HEK293 (cell line): ENCODE results near the gene HSPB6.

Experiments used
- CTCF ChIA-PET: fragments of 350-600 bp; formaldehyde crosslinking; extraction: SDS; loops from one replicate; lab custom pipeline; 2021; ENCODE audit warnings: antibody characterized with exemption; lab: Yijun Ruan, JAX
- POLR2A ChIA-PET: fragments of 300-600 bp; formaldehyde crosslinking; extraction: SDS; loops from one replicate; lab custom pipeline; 2020; ENCODE audit warnings: antibody characterized with exemption, inconsistent platforms; lab: Yijun Ruan, JAX
- H3K27ac ChIP-seq: fragments of 200-500 bp; sonication (Bioruptor generic); 2 replicates; pipeline ENCODE4 v1.5.1; 2014; ENCODE audit warnings: low read depth, low read length, control low read depth, inconsistent platforms; ENCODE audit errors: extremely low read depth
- H3K36me3 ChIP-seq, 2 experiments: fragments of 200-500 bp in 1 of 2; sonication (Bioruptor generic) in 1 of 2; 1 replicate in 1 of 2; 2 replicates in 1 of 2; pipeline ENCODE4 v1.5.1; 2014 to 2017; ENCODE audit warnings: inconsistent platforms in 2 of 2, low read length in 2 of 2; ENCODE audit not compliant: control insufficient read depth in 2 of 2, insufficient read depth in 1 of 2
- H3K4me1 ChIP-seq: fragments of 200-500 bp; sonication (Bioruptor generic); 2 replicates; pipeline ENCODE4 v1.5.1; 2014; ENCODE audit warnings: mild to moderate bottlenecking, low read length, inconsistent platforms; ENCODE audit not compliant: control insufficient read depth, insufficient read depth
- H3K4me3 ChIP-seq: 2 replicates; pipeline ENCODE4 v1.5.1; 2011; ENCODE audit warnings: low read depth, mild to moderate bottlenecking, control low read depth, low read length, moderate library complexity
- H3K9me3 ChIP-seq: fragments of 200-500 bp; sonication (Bioruptor generic); 2 replicates; pipeline ENCODE4 v1.5.1; 2014; ENCODE audit warnings: low read depth, low read length, inconsistent platforms; ENCODE audit not compliant: control insufficient read depth, insufficient read depth
- MYNN ChIP-seq: fragments of 450-650 bp; formaldehyde crosslinking; IDR thresholded peaks from 2 replicates; pipeline ENCODE4 v1.5.1; 2016; ENCODE audit warnings: missing biosample characterization, missing genetic modification characterization, borderline replicate concordance
- PATZ1 ChIP-seq: fragments of 450-650 bp; formaldehyde crosslinking; IDR thresholded peaks from 2 replicates; pipeline ENCODE4 v1.5.1; 2016; ENCODE audit warnings: missing biosample characterization, missing genetic modification characterization
- SP3 ChIP-seq: fragments of 450-650 bp; formaldehyde crosslinking; IDR thresholded peaks from 2 replicates; pipeline ENCODE4 v1.5.1; 2016; ENCODE audit warnings: missing biosample characterization, missing genetic modification characterization
- ZBTB26 ChIP-seq: fragments of 450-650 bp; formaldehyde crosslinking; optimal IDR thresholded peaks from 2 replicates; pipeline ENCODE3; 2016; ENCODE audit warnings: missing biosample characterization, mild to moderate bottlenecking, missing genetic modification characterization
- ZNF157 ChIP-seq: fragments of 450-650 bp; formaldehyde crosslinking; IDR thresholded peaks from 2 replicates; pipeline ENCODE4 v1.5.1; 2016; ENCODE audit warnings: missing biosample characterization, missing genetic modification characterization
- ZNF169 ChIP-seq: fragments of 450-650 bp; formaldehyde crosslinking; IDR thresholded peaks from 2 replicates; pipeline ENCODE4 v1.5.1; 2016; ENCODE audit warnings: missing biosample characterization, missing genetic modification characterization
- ZNF223 ChIP-seq: fragments of 450-650 bp; formaldehyde crosslinking; IDR thresholded peaks from 2 replicates; pipeline ENCODE4 v1.5.1; 2016; ENCODE audit warnings: missing biosample characterization, missing genetic modification characterization
- ZNF423 ChIP-seq: fragments of 450-650 bp; formaldehyde crosslinking; IDR thresholded peaks from 2 replicates; pipeline ENCODE4 v1.5.1; 2016; ENCODE audit warnings: missing biosample characterization, missing genetic modification characterization

Gene HSPB6

GRCh38 chr19:35754370-35755130, 2.3 kb downstream of the HSPB6 start:
- H3K9me3 ChIP-seq: no peaks in the 10 kb centered on the region
- 0 out of 2 replicates have a peak overlapping the region, but pooled peaks have one; percentile 24 for H3K27ac ChIP-seq
- ChIA-PET POLR2A (interaction anchor here (0.7 to 0.8 kb wide), 2 partner anchors 14 to 22 kb away, joined by 3 to 6 read pairs; no protein-coding TSS in a partner anchor), CTCF (interaction anchor here (1.3 kb wide), 1 partner anchor 9 kb away, joined by 3 read pairs; the partner anchor contains the start of genes PSENEN and U2AF1L4)
- peaks cover 18% of the 10 kb centered on the region for H3K4me1 ChIP-seq
- TF ChIP-seq ZNF169 (tag by site-specific recombination): no peak
- 0 out of 2 replicates have a peak, but pooled peaks have one; percentile 11 for TF ChIP-seq PATZ1
- peaks cover 43 to 56% of the 10 kb centered on the region in 2 experiments for H3K36me3 ChIP-seq
- H3K4me3 ChIP-seq: no peak overlapping the region

- POLR2A ChIA-PET: interaction anchor here (0.7 to 0.8 kb wide), 2 partner anchors 13 to 23 kb away, joined by 3 to 6 read pairs; no protein-coding TSS in a partner anchor
- CTCF ChIA-PET: interaction anchor here (0.6 to 2.3 kb wide), 2 partner anchors 65 to 168 kb away, joined by 3 to 7 read pairs; no protein-coding TSS in a partner anchor
- peak overlapping the region; percentile 17; the same call in 1 of the 2 replicates for H3K27ac ChIP-seq
Measured at GRCh38 chr19:35753634-35754369, 3.0 kb downstream of the HSPB6 start.

GRCh38 chr19:35752746-35753350, 4.0 kb downstream of the HSPB6 start:
- peaks cover 21% of the 10 kb centered on the region for H3K4me1 ChIP-seq
- no peak for TF ChIP-seq ZNF423 (tag by site-specific recombination)
- TF ChIP-seq MYNN: no peak
- TF ChIP-seq ZNF157 (tag by site-specific recombination): no peak
- TF ChIP-seq ZNF223 (tag by site-specific recombination): 0 out of 2 replicates have a peak, but pooled peaks have one; percentile 3
- TF ChIP-seq SP3: no peak
- no peaks in the 10 kb centered on the region; the same call in 1 of the 2 replicates for H3K9me3 ChIP-seq
- ChIA-PET POLR2A (interaction anchor here (1.0 to 4.1 kb wide), 2 partner anchors 12 to 51 kb away, joined by 4 to 34 read pairs; no protein-coding TSS in a partner anchor), CTCF (interaction anchor here (0.6 to 2.3 kb wide), 4 partner anchors 20 to 179 kb away, joined by 3 to 7 read pairs (median 4); no protein-coding TSS in a partner anchor)
- no peak overlapping the region for H3K27ac ChIP-seq
- peaks cover 39 to 55% of the 10 kb centered on the region in 2 experiments for H3K36me3 ChIP-seq
- no peak overlapping the region for H3K4me3 ChIP-seq

More at GRCh38 chr19:35753634-35754369, 3.0 kb downstream of the HSPB6 start:
- no peak for TF ChIP-seq ZBTB26
- peaks cover 39 to 55% of the 10 kb centered on the region in 2 experiments for H3K36me3 ChIP-seq
- no peak overlapping the region for H3K4me3 ChIP-seq
- peaks cover 18% of the 10 kb centered on the region for H3K4me1 ChIP-seq
- no peaks in the 10 kb centered on the region; the same call in 1 of the 2 replicates for H3K9me3 ChIP-seq
